GM12878 (cell line): Measurements from ENCODE around the gene IGHMBP2. TPM values are rescaled to one million over a fixed set of nuclear protein-coding genes. Genes with fewer than 3 reads are reported as not detected.

Experiments used
- ATAC-seq: fragments of 200-7000 bp; cut with Tn5 transposase; 3 replicates; pipeline ENCODE4 v1.9.1; 2020; ENCODE audit warnings: mild to moderate bottlenecking, moderate library complexity
- BruUV-seq: library from RNA; stranded (reverse); fragments of 400-500 nt; replicated peaks from 2 replicates; lab custom pipeline; 2021; lab: Mats Ljungman, UMichigan
- CTCF ChIA-PET: fragments of 300-600 bp; sonication (Branson Sonifier 250); formaldehyde crosslinking; extraction: SDS; loops from one replicate; lab custom pipeline; 2021; ENCODE audit warnings: inconsistent platforms; lab: Yijun Ruan, JAX
- POLR2A ChIA-PET: fragments of 350-600 bp; formaldehyde crosslinking; extraction: SDS; loops from one replicate; lab custom pipeline; 2021; ENCODE audit warnings: inconsistent platforms; lab: Charles Lee
- RAD21 ChIA-PET: fragments of 300-600 bp; sonication (Branson Sonifier 250); formaldehyde crosslinking; loops from one replicate; lab custom pipeline; 2023; ENCODE audit warnings: antibody characterized with exemption; ENCODE audit not compliant: unreplicated experiment; lab: Charles Lee
- SMC1A ChIA-PET: fragments of 300-600 bp; sonication (Branson Sonifier 250); formaldehyde crosslinking; loops from one replicate; lab custom pipeline; 2023; ENCODE audit not compliant: unreplicated experiment, uncharacterized antibody; lab: Charles Lee
- DNase-seq: peaks from one replicate; pipeline ENCODE4 v3.0.0-alpha.2; 2011; ENCODE audit warnings: low read depth, low spot score
- FAIRE-seq: peaks from 3 replicates; lab custom pipeline; 2011; peaks lifted over from hg19 to GRCh38; lab: Jason Lieb, UNC
- H2AFZ ChIP-seq: 2 replicates; pipeline ENCODE4 v1.6.0; 2011; ENCODE audit warnings: low read depth, low read length, control low read depth; ENCODE audit not compliant: control insufficient read depth
- H3K27ac ChIP-seq: 2 replicates; pipeline ENCODE4 v1.5.1; 2011; ENCODE audit warnings: control low read depth; ENCODE audit not compliant: control insufficient read depth, insufficient read depth
- H3K27me3 ChIP-seq, 2 experiments: replicated peaks in 1 of 2; 2 replicates each; pipeline versions ENCODE4 v1.6.0 to v1.6.1; 2011; ENCODE audit warnings: low read length in 1 of 2; ENCODE audit not compliant: control insufficient read depth in 2 of 2, insufficient read depth in 2 of 2
- H3K36me3 ChIP-seq, 2 experiments: 2 replicates each; pipeline ENCODE4 v1.5.1; 2011; ENCODE audit warnings: low read length in 1 of 2; ENCODE audit not compliant: control insufficient read depth in 2 of 2, insufficient read depth in 2 of 2
- H3K4me1 ChIP-seq: 2 replicates; pipeline ENCODE4 v1.6.1; 2011; ENCODE audit warnings: mild to moderate bottlenecking, low read length, moderate library complexity, mixed read lengths; ENCODE audit not compliant: control insufficient read depth, insufficient read depth
- H3K4me2 ChIP-seq: 2 replicates; pipeline ENCODE4 v1.6.0; 2011; ENCODE audit warnings: control low read depth; ENCODE audit not compliant: control insufficient read depth, insufficient read depth
- H3K4me3 ChIP-seq: fragments of 200-600 bp; sonication (generic); 2 replicates; pipeline ENCODE4 v1.5.1; 2016
- H3K79me2 ChIP-seq: 2 replicates; pipeline ENCODE4 v1.6.0; 2011; ENCODE audit warnings: low read length; ENCODE audit not compliant: control insufficient read depth, insufficient read depth
- H3K9ac ChIP-seq: 2 replicates; pipeline ENCODE4 v1.8.0; 2011; ENCODE audit warnings: low read length, control low read depth, mixed read lengths; ENCODE audit not compliant: control insufficient read depth, insufficient read depth
- H3K9me3 ChIP-seq: replicated peaks from 3 replicates; pipeline ENCODE4 v1.5.1; 2011; ENCODE audit warnings: mild to moderate bottlenecking, low read length; ENCODE audit not compliant: control insufficient read depth, insufficient read depth
- H4K20me1 ChIP-seq: 2 replicates; pipeline ENCODE4 v1.6.0; 2011; ENCODE audit not compliant: control insufficient read depth, insufficient read depth
- ASH2L ChIP-seq: fragments of 300-600, 200-600 bp; sonication (generic); IDR thresholded peaks from 2 replicates; pipeline ENCODE4 v1.6.1; 2017; ENCODE audit warnings: low read depth, mild to moderate bottlenecking, borderline replicate concordance
- BACH1 ChIP-seq: fragments of 450-650 bp; IDR thresholded peaks from 2 replicates; pipeline ENCODE4 v1.6.1; 2017; ENCODE audit warnings: mild to moderate bottlenecking, borderline replicate concordance
- JUNB ChIP-seq: IDR thresholded peaks from 2 replicates; pipeline ENCODE4 v1.6.1; 2016; ENCODE audit warnings: antibody characterized with exemption, mild to moderate bottlenecking
- KLF5 ChIP-seq: fragments of 450-650 bp; IDR thresholded peaks from 2 replicates; pipeline ENCODE4 v1.6.1; 2014; ENCODE audit warnings: mild to moderate bottlenecking; ENCODE audit not compliant: partially characterized antibody
- NFYA ChIP-seq: IDR thresholded peaks from 2 replicates; pipeline ENCODE4 v1.6.1; 2011; ENCODE audit warnings: low read depth, mild to moderate bottlenecking, low read length, improper control_type of control experiment, borderline replicate concordance
- NR2F1 ChIP-seq: fragments of 450-650 bp; conservative IDR thresholded peaks from 2 replicates; pipeline ENCODE4 v1.6.1; 2017; ENCODE audit warnings: mild to moderate bottlenecking
- POLR2AphosphoS2 ChIP-seq: IDR thresholded peaks from 2 replicates; pipeline ENCODE4 v1.6.1; 2011; ENCODE audit warnings: low read depth, mild to moderate bottlenecking, low read length, improper control_type of control experiment, moderate library complexity
- RAD21 ChIP-seq: IDR thresholded peaks from 2 replicates; pipeline ENCODE4 v1.6.1; 2011; ENCODE audit warnings: mild to moderate bottlenecking, low read depth, low read length, moderate library complexity; ENCODE audit not compliant: insufficient read depth
- RB1 ChIP-seq: fragments of 450-650 bp; formaldehyde crosslinking; IDR thresholded peaks from 2 replicates; pipeline ENCODE4 v1.6.1; 2017; ENCODE audit warnings: mild to moderate bottlenecking, borderline replicate concordance
- RCOR1 ChIP-seq: conservative IDR thresholded peaks from 2 replicates; pipeline ENCODE4 v1.6.1; 2012; ENCODE audit warnings: low read depth, low read length, improper control_type of control experiment
- SMAD5 ChIP-seq: IDR thresholded peaks from 2 replicates; pipeline ENCODE4 v1.6.1; 2016; ENCODE audit warnings: antibody characterized with exemption, low read depth
- WRNIP1 ChIP-seq: IDR thresholded peaks from 2 replicates; pipeline ENCODE4 v1.6.1; 2011; ENCODE audit warnings: low read depth, low read length, improper control_type of control experiment, borderline replicate concordance
- YBX1 ChIP-seq: fragments of 450-650 bp; IDR thresholded peaks from 2 replicates; pipeline ENCODE4 v1.6.1; 2016; ENCODE audit warnings: antibody characterized with exemption
- ZNF217 ChIP-seq: fragments of 450-650 bp; IDR thresholded peaks from 2 replicates; pipeline ENCODE4 v1.6.1; 2017; ENCODE audit warnings: antibody characterized with exemption, mild to moderate bottlenecking
- WGBS: methylation state at CpG from one replicate; pipeline ENCODE4 v1.1.6; 2016; ENCODE audit warnings: low lambda C conversion rate; ENCODE audit not compliant: insufficient replicate concordance, insufficient coverage; ENCODE audit errors: missing lambda C conversion rate; 5-methylcytosine and 5-hydroxymethylcytosine counted together
- in situ Hi-C: fragments of 300-500 bp; cut with MboI; formaldehyde crosslinking; loops from 9 replicates; pipeline ENCODE4 v1.14.3; 2018; ENCODE audit warnings: mixed read lengths
- intact Hi-C: fragments of 100-400 bp; cut with micrococcal nuclease; formaldehyde crosslinking; loops from one replicate; pipeline ENCODE4 v1.14.2; 2022; ENCODE audit not compliant: unreplicated experiment
- polyA plus RNA-seq, 11 experiments: library from polyadenylated mRNA; depleted of rRNA in 4 of 11; unstranded in 6 of 11; stranded (reverse) in 5 of 11; fragments of >200 nt; fragmentation: Nextera tagmentation in 4 of 11; fragmentation: Illumina TruSeq in 1 of 11; extraction: Ambion mirVana in 4 of 11; extraction: Trizol in 1 of 11; gene quantifications; 1 replicate in 1 of 11; 2 replicates in 10 of 11; pipeline versions ENCODE4 v1.2.1 to v1.2.3, GENCODE V29; 2011 to 2016; ENCODE audit warnings: inconsistent platforms in 2 of 11, missing spikeins in 2 of 11, low read depth in 1 of 11
- total RNA-seq, 4 experiments: library from RNA; depleted of rRNA in 3 of 4; stranded (reverse); fragments of >200 nt in 3 of 4; fragmentation: Illumina TruSeq in 1 of 4; extraction: Trizol in 1 of 4; gene quantifications; 2 replicates each; pipeline versions ENCODE4 v1.2.1 to v1.2.3, GENCODE V29; 2013 to 2021
- TF ChIP-seq, protein P1 (sequence below): IDR thresholded peaks from 2 replicates; pipeline ENCODE4 v1.6.1; 2011; ENCODE audit warnings: mild to moderate bottlenecking, low read depth, low read length, moderate library complexity; ENCODE audit not compliant: insufficient replicate concordance
- TF ChIP-seq, protein P2 (sequence below): fragments of 450-650 bp; IDR thresholded peaks from 2 replicates; pipeline ENCODE4 v1.6.1; 2014; ENCODE audit warnings: mild to moderate bottlenecking

IGHMBP2 gene
- total and polyA plus RNA-seq, 10 of the 15 experiments (the other 5 are each of a cell fraction or from before 2014, with no cell fraction given): 1.4 to 20.1 (median 11.2) TPM

GRCh38 chr11:68933605-68934320 is 30.1 kb downstream of the IGHMBP2 start:
- ATAC-seq: no peak
- Histone ChIP-seq H4K20me1 (no peaks in the 10 kb centered on the region), H3K27ac (no peak overlapping the region), H3K4me2 (no peak overlapping the region), H2AFZ (no peak overlapping the region), H3K27me3 (no peaks in the 10 kb centered on the region), H3K4me3 (no peak overlapping the region), H3K36me3 (peaks cover 5 to 37% of the 10 kb centered on the region in 2 experiments; a peak in 3 of 4 replicates), H3K4me1 (no peaks in the 10 kb centered on the region), H3K9me3 (no peaks in the 10 kb centered on the region), H3K79me2 (no peaks in the 10 kb centered on the region), H3K9ac (no peak overlapping the region)
- CTCF ChIA-PET: no interaction called here
- SMC1A ChIA-PET: no interaction called here
- RAD21 ChIA-PET: no interaction called here
- no peak for DNase-seq
- 89% methylated on average over 17 of the region's 17 CpGs for WGBS
- in situ Hi-C loops (no loop called here), intact Hi-C loops (no loop called here)
- POLR2A ChIA-PET: no interaction called here
- TF ChIP-seq RCOR1 (no peak), KLF5 (no peak)
- no peak for FAIRE-seq
- no TSS peak for BruUV-seq

- Histone ChIP-seq H2AFZ (no peak overlapping the region), H3K9me3 (no peaks in the 10 kb centered on the region), H4K20me1 (no peaks in the 10 kb centered on the region), H3K79me2 (no peaks in the 10 kb centered on the region), H3K27ac (no peak overlapping the region), H3K36me3 (peaks cover 5 to 33% of the 10 kb centered on the region in 2 experiments; a peak in 3 of 4 replicates), H3K4me3 (no peak overlapping the region), H3K4me1 (no peaks in the 10 kb centered on the region), H3K9ac (no peak overlapping the region), H3K27me3 (no peaks in the 10 kb centered on the region), H3K4me2 (no peak overlapping the region)
- BruUV-seq: no TSS peak
- ChIA-PET RAD21 (no interaction called here), POLR2A (no interaction called here), CTCF (no interaction called here), SMC1A (no interaction called here)
- DNase-seq (no peak), FAIRE-seq (no peak), ATAC-seq (no peak)
- intact Hi-C loops (no loop called here), in situ Hi-C loops (no loop called here)
- 89% methylated on average over 12 of the region's 12 CpGs for WGBS
- TF ChIP-seq NR2F1 (no peak), JUNB (no peak), NFYA (no peak), RB1 (no peak), ZNF217 (no peak), RAD21 (no peak), ASH2L (no peak), WRNIP1 (no peak), POLR2AphosphoS2 (no peak), BACH1 (no peak), SMAD5 (no peak), YBX1 (no peak)
- TF ChIP-seq, protein P1, sequence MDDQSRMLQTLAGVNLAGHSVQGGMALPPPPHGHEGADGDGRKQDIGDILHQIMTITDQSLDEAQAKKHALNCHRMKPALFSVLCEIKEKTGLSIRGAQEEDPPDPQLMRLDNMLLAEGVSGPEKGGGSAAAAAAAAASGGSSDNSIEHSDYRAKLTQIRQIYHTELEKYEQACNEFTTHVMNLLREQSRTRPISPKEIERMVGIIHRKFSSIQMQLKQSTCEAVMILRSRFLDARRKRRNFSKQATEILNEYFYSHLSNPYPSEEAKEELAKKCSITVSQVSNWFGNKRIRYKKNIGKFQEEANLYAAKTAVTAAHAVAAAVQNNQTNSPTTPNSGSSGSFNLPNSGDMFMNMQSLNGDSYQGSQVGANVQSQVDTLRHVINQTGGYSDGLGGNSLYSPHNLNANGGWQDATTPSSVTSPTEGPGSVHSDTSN: no peak
- TF ChIP-seq, protein P2, sequence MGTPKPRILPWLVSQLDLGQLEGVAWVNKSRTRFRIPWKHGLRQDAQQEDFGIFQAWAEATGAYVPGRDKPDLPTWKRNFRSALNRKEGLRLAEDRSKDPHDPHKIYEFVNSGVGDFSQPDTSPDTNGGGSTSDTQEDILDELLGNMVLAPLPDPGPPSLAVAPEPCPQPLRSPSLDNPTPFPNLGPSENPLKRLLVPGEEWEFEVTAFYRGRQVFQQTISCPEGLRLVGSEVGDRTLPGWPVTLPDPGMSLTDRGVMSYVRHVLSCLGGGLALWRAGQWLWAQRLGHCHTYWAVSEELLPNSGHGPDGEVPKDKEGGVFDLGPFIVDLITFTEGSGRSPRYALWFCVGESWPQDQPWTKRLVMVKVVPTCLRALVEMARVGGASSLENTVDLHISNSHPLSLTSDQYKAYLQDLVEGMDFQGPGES: no peak
Observed at GRCh38 chr11:68934321-68934645, 30.6 kb downstream of the IGHMBP2 start.
